NAMALWA (cell line): ENCODE measurements around the gene ANKRD42.

Experiments used
- DNase-seq: peaks from one replicate; pipeline ENCODE4 v3.0.0-alpha.2; 2015; ENCODE audit warnings: low spot score

The ANKRD42 gene

GRCh38 chr11:83287631-83288030 lies 94.1 kb downstream of the ANKRD42 start:
- peak; percentile 70 for DNase-seq

GRCh38 chr11:83292709-83293456 lies 99.4 kb downstream of the ANKRD42 start:
- DNase-seq, result peak; percentile 80

GRCh38 chr11:83293457-83293774 lies 99.9 kb downstream of the ANKRD42 start:
- no peak for DNase-seq

DNA sequence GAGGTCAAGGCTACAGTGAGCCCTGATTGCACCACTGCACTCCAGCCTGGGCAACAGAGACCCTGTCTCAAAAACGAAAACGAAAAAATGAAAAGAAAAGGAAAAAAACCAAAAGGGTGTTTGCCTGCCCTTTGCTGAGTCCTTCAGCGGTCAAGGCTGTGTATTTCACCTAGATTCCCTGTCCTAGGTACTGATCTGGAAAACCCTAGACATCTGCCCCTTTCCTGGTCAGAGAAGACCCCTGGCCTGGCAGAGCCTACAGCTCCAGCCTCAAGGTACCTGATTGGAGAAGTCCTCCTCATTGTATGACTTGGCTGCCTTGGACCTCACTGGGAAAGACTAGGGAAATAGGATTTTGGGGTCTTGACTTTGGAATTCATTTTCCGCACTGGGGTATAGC lies 100.7 kb downstream of the ANKRD42 start:
- no peak for DNase-seq
